HCT116 (cell line): ENCODE results near the gene MTFR1L. TPM values are rescaled to one million over a fixed set of nuclear protein-coding genes. Genes with fewer than 3 reads are reported as not detected.

Experiments
- ATAC-seq: fragments of 200-7000 bp; cut with Tn5 transposase; 2 replicates; pipeline ENCODE4 v1.9.1; 2020; ENCODE audit warnings: mild to moderate bottlenecking, moderate library complexity
- BruUV-seq: library from RNA; stranded (reverse); fragments of 400-500 nt; replicated peaks from 2 replicates; lab custom pipeline; 2021; lab: Mats Ljungman, UMichigan
- CTCF ChIA-PET: fragments of 300-600 bp; sonication (Branson Sonifier 250); formaldehyde crosslinking; loops from one replicate; lab custom pipeline; 2021; ENCODE audit warnings: antibody characterized with exemption; lab: Charles Lee
- POLR2A ChIA-PET: fragments of 300-600, 350-600 bp; sonication (Branson Sonifier 250); formaldehyde crosslinking; loops from one replicate; lab custom pipeline; 2021; ENCODE audit warnings: antibody characterized with exemption; lab: Charles Lee
- RAD21 ChIA-PET, 2 experiments: fragments of 300-600 bp; sonication (Branson Sonifier 250); formaldehyde crosslinking; loops; one replicate each; lab custom pipeline; 2023; ENCODE audit warnings: low total read pairs in 2 of 2; ENCODE audit not compliant: uncharacterized antibody in 2 of 2, unreplicated experiment in 2 of 2, low non-redundant PET in 1 of 2; lab: Charles Lee
- DNase-seq: peaks from one replicate; pipeline ENCODE4 v3.0.0-alpha.2; 2010; ENCODE audit warnings: low read depth, low spot score
- H2AFZ ChIP-seq: fragments of 200-600 bp; shearing (Covaris generic), sonication (generic); 2 replicates; pipeline ENCODE4 v1.6.1; 2017; ENCODE audit warnings: low read depth, mixed run types, mixed read lengths, antibody characterized with exemption, low read length; ENCODE audit not compliant: poor library complexity, severe bottlenecking
- H3K27ac ChIP-seq: 2 replicates; pipeline ENCODE4 v1.5.1; 2012; ENCODE audit warnings: low read depth, low read length
- H3K27me3 ChIP-seq: fragments of 200-600 bp; sonication (generic); 2 replicates; pipeline ENCODE4 v1.6.1; 2016; ENCODE audit warnings: mixed run types, low read length, mixed read lengths; ENCODE audit not compliant: insufficient read depth
- H3K36me3 ChIP-seq, 2 experiments: fragments of 200-500 bp in 1 of 2; fragments of 200-600 bp in 1 of 2; sonication (Bioruptor generic) in 1 of 2; sonication (generic) in 1 of 2; 2 replicates each; pipeline versions ENCODE4 v1.5.1 to v1.6.1; 2014 to 2016; ENCODE audit warnings: low read length in 2 of 2, inconsistent platforms in 1 of 2, mixed read lengths in 1 of 2, mixed run types in 1 of 2; ENCODE audit not compliant: insufficient read depth in 2 of 2, control insufficient read depth in 1 of 2
- H3K4me1 ChIP-seq, 2 experiments: fragments of 200-600 bp in 1 of 2; sonication (generic) in 1 of 2; 2 replicates each; pipeline versions ENCODE4 v1.5.1 to v1.6.1; 2012 to 2017; ENCODE audit warnings: low read length in 2 of 2, inconsistent platforms in 1 of 2, mild to moderate bottlenecking in 1 of 2, mixed read lengths in 1 of 2, mixed run types in 1 of 2, moderate library complexity in 1 of 2; ENCODE audit not compliant: insufficient read depth in 2 of 2, control insufficient read depth in 1 of 2
- H3K4me2 ChIP-seq: fragments of 200-600 bp; sonication (generic); 2 replicates; pipeline ENCODE4 v1.6.1; 2017; ENCODE audit warnings: mixed run types, low read length, mixed read lengths
- H3K4me3 ChIP-seq, 2 experiments: fragments of 200-600 bp in 1 of 2; sonication (generic) in 1 of 2; replicated peaks in 1 of 2; 2 replicates each; pipeline ENCODE4 v1.5.1; 2011 to 2016; ENCODE audit warnings: low read length in 2 of 2, control low read depth in 1 of 2, low read depth in 1 of 2, mild to moderate bottlenecking in 1 of 2, mixed read lengths in 1 of 2, mixed run types in 1 of 2
- H3K79me2 ChIP-seq: fragments of 200-600 bp; sonication (generic); 2 replicates; pipeline ENCODE4 v1.6.1; 2017; ENCODE audit warnings: mild to moderate bottlenecking, mixed run types, low read length, moderate library complexity, mixed read lengths; ENCODE audit not compliant: insufficient read depth
- H3K9ac ChIP-seq: fragments of 200-600 bp; sonication (generic); 2 replicates; pipeline ENCODE4 v1.6.1; 2016; ENCODE audit warnings: low read length, mixed read lengths
- H3K9me2 ChIP-seq: fragments of 200-600 bp; sonication (generic), shearing (Covaris generic); 2 replicates; pipeline ENCODE4 v1.6.1; 2017; ENCODE audit warnings: mixed run types, mild to moderate bottlenecking, moderate library complexity; ENCODE audit not compliant: insufficient read depth
- H3K9me3 ChIP-seq, 2 experiments: fragments of 200-500 bp in 1 of 2; fragments of 200-600 bp in 1 of 2; sonication (Bioruptor generic) in 1 of 2; sonication (generic) in 1 of 2; 2 replicates each; pipeline ENCODE4 v1.6.1; 2014 to 2017; ENCODE audit warnings: low read length in 2 of 2, mixed read lengths in 2 of 2, inconsistent platforms in 1 of 2, low read depth in 1 of 2, mild to moderate bottlenecking in 1 of 2, mixed run types in 1 of 2, moderate library complexity in 1 of 2; ENCODE audit not compliant: control insufficient read depth in 1 of 2, insufficient read depth in 1 of 2
- H4K20me1 ChIP-seq: fragments of 200-600 bp; sonication (generic), shearing (Covaris generic); 2 replicates; pipeline ENCODE4 v1.6.1; 2017; ENCODE audit warnings: mixed run types, mild to moderate bottlenecking, moderate library complexity; ENCODE audit not compliant: insufficient read depth
- CBX3 ChIP-seq: IDR thresholded peaks from 2 replicates; pipeline ENCODE4 v1.6.1; 2012; ENCODE audit warnings: low read depth
- EGR1 ChIP-seq: IDR thresholded peaks from 2 replicates; pipeline ENCODE4 v1.6.1; 2012; ENCODE audit warnings: low read depth
- ELF1 ChIP-seq: IDR thresholded peaks from 2 replicates; pipeline ENCODE4 v1.6.1; 2012; ENCODE audit warnings: low read depth, borderline replicate concordance
- EZH2 ChIP-seq: fragments of 200-600 bp; sonication (generic); IDR thresholded peaks from 2 replicates; pipeline ENCODE4 v1.6.1; 2017; ENCODE audit warnings: antibody characterized with exemption, mixed run types
- EZH2phosphoT487 ChIP-seq: fragments of 200-600 bp; IDR thresholded peaks from 2 replicates; pipeline ENCODE4 v1.6.1; 2018; ENCODE audit warnings: antibody characterized with exemption, borderline replicate concordance
- FOSL1 ChIP-seq: IDR thresholded peaks from 2 replicates; pipeline ENCODE4 v1.6.1; 2012; ENCODE audit warnings: low read depth
- MAX ChIP-seq: IDR thresholded peaks from 2 replicates; pipeline ENCODE4 v1.6.1; 2012
- POLR2A ChIP-seq: IDR thresholded peaks from 2 replicates; pipeline ENCODE4 v1.7.0; 2011; ENCODE audit warnings: borderline replicate concordance; ENCODE audit not compliant: insufficient read depth, insufficient read length; ENCODE audit errors: extremely low read depth
- POLR2AphosphoS5 ChIP-seq: IDR thresholded peaks from 2 replicates; pipeline ENCODE4 v1.6.1; 2011; ENCODE audit warnings: mild to moderate bottlenecking, low read depth, low read length, moderate library complexity
- REST ChIP-seq: IDR thresholded peaks from 2 replicates; pipeline ENCODE4 v1.6.1; 2012; ENCODE audit warnings: low read depth
- SIN3A ChIP-seq: IDR thresholded peaks from 2 replicates; pipeline ENCODE4 v1.6.1; 2012; ENCODE audit warnings: low read depth
- SP1 ChIP-seq: IDR thresholded peaks from 2 replicates; pipeline ENCODE4 v1.6.1; 2012; ENCODE audit warnings: low read depth
- SRF ChIP-seq: IDR thresholded peaks from 2 replicates; pipeline ENCODE4 v1.6.1; 2012; ENCODE audit warnings: low read depth
- YY1 ChIP-seq: IDR thresholded peaks from 2 replicates; pipeline ENCODE4 v1.6.1; 2011; ENCODE audit warnings: low read length, low read depth, moderate library complexity, mild to moderate bottlenecking; ENCODE audit not compliant: insufficient replicate concordance; ENCODE audit errors: extremely low read depth
- ZNF274 ChIP-seq: fragments of 200-500 bp; sonication (Bioruptor generic); IDR thresholded peaks from 2 replicates; pipeline ENCODE4 v1.6.1; 2014; ENCODE audit warnings: mild to moderate bottlenecking, low read depth, low read length, inconsistent platforms
- intact Hi-C: fragments of 100-400 bp; cut with micrococcal nuclease; formaldehyde crosslinking; loops from 2 replicates; pipeline ENCODE4 v1.10.0; 2022
- total RNA-seq: library from RNA; stranded (reverse); gene quantifications from one replicate; pipeline ENCODE4 v1.2.1, GENCODE V29; 2021; ENCODE audit not compliant: unreplicated experiment
- TF ChIP-seq, protein P1 (sequence below), 3 experiments: fragments of 200-600 bp in 1 of 3; sonication (generic) in 1 of 3; IDR thresholded peaks in 2 of 3; conservative IDR thresholded peaks in 1 of 3; 2 replicates each; pipeline ENCODE4 v1.5.1; 2012 to 2017; ENCODE audit warnings: low read depth in 2 of 3, low read length in 2 of 3, antibody characterized with exemption in 1 of 3, borderline replicate concordance in 1 of 3, control low read depth in 1 of 3, mild to moderate bottlenecking in 1 of 3, mixed read lengths in 1 of 3, mixed run types in 1 of 3, moderate library complexity in 1 of 3; ENCODE audit not compliant: insufficient read depth in 1 of 3
- TF ChIP-seq, protein P2 (sequence below): IDR thresholded peaks from 2 replicates; pipeline ENCODE4 v1.6.1; 2012

MTFR1L gene
- total RNA-seq, 1 experiment from 2014 or later, result 35.8 TPM

- H3K79me2 ChIP-seq, result peaks cover 10% of the 10 kb centered on the region; the same call in 1 of the 2 replicates
- H4K20me1 ChIP-seq, result no peaks in the 10 kb centered on the region
- BruUV-seq, result no TSS peak
- no peak overlapping the region for H3K4me2 ChIP-seq
- TF ChIP-seq EZH2 (no peak), MAX (no peak), REST (no peak), FOSL1 (no peak), CBX3 (no peak), POLR2AphosphoS5 (no peak), YY1 (no peak), POLR2A (no peak), EGR1 (no peak), SIN3A (no peak), EZH2phosphoT487 (no peak), SRF (no peak), SP1 (no peak), ELF1 (no peak), ZNF274 (no peak)
- TF ChIP-seq, protein P1, sequence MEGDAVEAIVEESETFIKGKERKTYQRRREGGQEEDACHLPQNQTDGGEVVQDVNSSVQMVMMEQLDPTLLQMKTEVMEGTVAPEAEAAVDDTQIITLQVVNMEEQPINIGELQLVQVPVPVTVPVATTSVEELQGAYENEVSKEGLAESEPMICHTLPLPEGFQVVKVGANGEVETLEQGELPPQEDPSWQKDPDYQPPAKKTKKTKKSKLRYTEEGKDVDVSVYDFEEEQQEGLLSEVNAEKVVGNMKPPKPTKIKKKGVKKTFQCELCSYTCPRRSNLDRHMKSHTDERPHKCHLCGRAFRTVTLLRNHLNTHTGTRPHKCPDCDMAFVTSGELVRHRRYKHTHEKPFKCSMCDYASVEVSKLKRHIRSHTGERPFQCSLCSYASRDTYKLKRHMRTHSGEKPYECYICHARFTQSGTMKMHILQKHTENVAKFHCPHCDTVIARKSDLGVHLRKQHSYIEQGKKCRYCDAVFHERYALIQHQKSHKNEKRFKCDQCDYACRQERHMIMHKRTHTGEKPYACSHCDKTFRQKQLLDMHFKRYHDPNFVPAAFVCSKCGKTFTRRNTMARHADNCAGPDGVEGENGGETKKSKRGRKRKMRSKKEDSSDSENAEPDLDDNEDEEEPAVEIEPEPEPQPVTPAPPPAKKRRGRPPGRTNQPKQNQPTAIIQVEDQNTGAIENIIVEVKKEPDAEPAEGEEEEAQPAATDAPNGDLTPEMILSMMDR (IDR thresholded peaks at IDR 0.05 in 2 of 3, conservative IDR thresholded peaks at IDR 0.05 in 1 of 3; ENCODE audit: borderline replicate concordance in 1 of 3, insufficient read depth in 1 of 3, low read depth in 2 of 3, low read length in 2 of 3), result no peak
- TF ChIP-seq, protein P2, sequence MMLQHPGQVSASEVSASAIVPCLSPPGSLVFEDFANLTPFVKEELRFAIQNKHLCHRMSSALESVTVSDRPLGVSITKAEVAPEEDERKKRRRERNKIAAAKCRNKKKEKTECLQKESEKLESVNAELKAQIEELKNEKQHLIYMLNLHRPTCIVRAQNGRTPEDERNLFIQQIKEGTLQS, result no peak
- ChIA-PET RAD21 (no interaction called here), CTCF (interaction anchor here (0.6 kb wide), 1 partner anchor 15 kb away, joined by 5 read pairs; no protein-coding TSS in a partner anchor), POLR2A (no interaction called here)
- no peaks in the 10 kb centered on the region for H3K27me3 ChIP-seq
- no peaks in the 10 kb centered on the region for H3K36me3 ChIP-seq
- no peaks in the 10 kb centered on the region for H3K9me2 ChIP-seq
- no peak for ATAC-seq
- DNase-seq, result no peak
- H2AFZ ChIP-seq, result no peak overlapping the region
- H3K4me3 ChIP-seq, result no peak overlapping the region
- no peak overlapping the region for H3K27ac ChIP-seq
- H3K9me3 ChIP-seq, result no peaks in the 10 kb centered on the region
- no peak overlapping the region for H3K9ac ChIP-seq
- intact Hi-C loops, result no loop called here
- H3K4me1 ChIP-seq, result peaks cover 21 to 49% of the 10 kb centered on the region in 2 experiments
Measured at GRCh38 chr1:25877155-25877554, 57.4 kb downstream of the MTFR1L start.
